ENCODE results near the gene ELL. TPM values are rescaled to one million over a fixed set of nuclear protein-coding genes. Genes with fewer than 3 reads are reported as not detected.

The ELL gene
- polyA plus RNA-seq, 3 donors, result 12.2 to 35.3 (median 12.6) TPM

DNA sequence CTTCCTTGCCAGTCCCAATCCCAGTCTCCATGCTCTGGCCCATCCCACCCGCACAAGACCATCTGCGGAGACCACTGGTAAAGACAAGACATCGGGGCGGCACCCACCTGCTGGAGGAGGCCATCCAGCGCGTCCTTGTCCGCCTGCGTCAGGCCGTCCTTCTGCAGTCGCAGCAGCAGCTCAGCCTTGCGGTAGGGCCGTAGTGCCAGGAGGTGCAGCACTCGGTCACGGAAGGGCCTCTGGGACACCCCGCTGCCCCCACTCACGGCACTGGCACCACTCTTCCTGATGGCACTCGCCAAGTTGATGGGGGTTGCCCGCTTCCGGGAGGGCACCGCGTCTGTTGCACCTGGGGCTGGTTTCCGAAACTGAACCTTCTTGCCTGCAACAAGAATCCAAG is 60.4 kb downstream of the ELL start:
- peaks cover 0 to 3% (median 0%) of the 10 kb centered on the region in 3 donors for H3K27me3 Mint-ChIP-seq (ENCODE audit: low read depth in 3 of 3)
- intact Hi-C loops (cut with micrococcal nuclease), result loop anchor here in 1 of 2 donors (5.0 kb wide), 1 partner anchor 126 kb away; the partner anchor contains the start of gene REX1BD
- no peak overlapping the region for H3K4me3 ChIP-seq (replicated peaks in 1 of 3; ENCODE audit: low read depth in 2 of 3, low read length in 3 of 3)
- peaks cover 80 to 97% of the 10 kb centered on the region in 2 donors for H3K36me3 Mint-ChIP-seq
- H3K9me3 ChIP-seq (replicated peaks in 1 of 2; ENCODE audit: control insufficient read depth in 1 of 2, insufficient read depth in 1 of 2, low read length in 2 of 2), result no peaks in the 10 kb centered on the region
- H3K4me3 Mint-ChIP-seq, result no peak overlapping the region
- peaks cover 0 to 16% of the 10 kb centered on the region in 2 donors for H3K4me1 ChIP-seq (ENCODE audit: control insufficient read depth in 1 of 2, insufficient read depth in 2 of 2, low read length in 2 of 2)
- no peak overlapping the region for H3K9ac ChIP-seq (ENCODE audit: insufficient read depth, low read length, poor library complexity, severe bottlenecking)
- no peaks in the 10 kb centered on the region for H3K9me3 Mint-ChIP-seq
- WGBS (ENCODE audit: insufficient coverage), result 97% methylated on average over 17 of the region's 22 CpGs
- no peak overlapping the region for H2AFZ ChIP-seq (ENCODE audit: insufficient read depth, low read depth, low read length, poor library complexity, severe bottlenecking)
- peaks cover 14% of the 10 kb centered on the region for H3K4me1 Mint-ChIP-seq
- H3K4me2 ChIP-seq (replicated peaks; ENCODE audit: extremely low read depth, low read length, poor library complexity, severe bottlenecking), result no peak overlapping the region
- H3K27ac ChIP-seq (ENCODE audit: low read depth in 1 of 2, low read length in 2 of 2), result no peak overlapping the region
- H3K79me2 ChIP-seq (ENCODE audit: insufficient read depth, low read length), result peaks cover 20% of the 10 kb centered on the region
- TF ChIP-seq, protein P1, sequence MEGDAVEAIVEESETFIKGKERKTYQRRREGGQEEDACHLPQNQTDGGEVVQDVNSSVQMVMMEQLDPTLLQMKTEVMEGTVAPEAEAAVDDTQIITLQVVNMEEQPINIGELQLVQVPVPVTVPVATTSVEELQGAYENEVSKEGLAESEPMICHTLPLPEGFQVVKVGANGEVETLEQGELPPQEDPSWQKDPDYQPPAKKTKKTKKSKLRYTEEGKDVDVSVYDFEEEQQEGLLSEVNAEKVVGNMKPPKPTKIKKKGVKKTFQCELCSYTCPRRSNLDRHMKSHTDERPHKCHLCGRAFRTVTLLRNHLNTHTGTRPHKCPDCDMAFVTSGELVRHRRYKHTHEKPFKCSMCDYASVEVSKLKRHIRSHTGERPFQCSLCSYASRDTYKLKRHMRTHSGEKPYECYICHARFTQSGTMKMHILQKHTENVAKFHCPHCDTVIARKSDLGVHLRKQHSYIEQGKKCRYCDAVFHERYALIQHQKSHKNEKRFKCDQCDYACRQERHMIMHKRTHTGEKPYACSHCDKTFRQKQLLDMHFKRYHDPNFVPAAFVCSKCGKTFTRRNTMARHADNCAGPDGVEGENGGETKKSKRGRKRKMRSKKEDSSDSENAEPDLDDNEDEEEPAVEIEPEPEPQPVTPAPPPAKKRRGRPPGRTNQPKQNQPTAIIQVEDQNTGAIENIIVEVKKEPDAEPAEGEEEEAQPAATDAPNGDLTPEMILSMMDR (IDR thresholded peaks at IDR 0.05), result no peak
- peaks cover 100% of the 10 kb centered on the region for H4K20me1 ChIP-seq (ENCODE audit: insufficient read depth, low read length)
- no peak for DNase-seq
- H3K36me3 ChIP-seq (replicated peaks in 1 of 2; ENCODE audit: control insufficient read depth in 1 of 2, insufficient read depth in 2 of 2, low read length in 2 of 2), result peaks cover 81 to 100% of the 10 kb centered on the region in 2 donors
- H3K27me3 ChIP-seq (ENCODE audit: control insufficient read depth in 2 of 2, insufficient read depth in 2 of 2, low read length in 2 of 2), result no peaks in the 10 kb centered on the region
- H3K27ac Mint-ChIP-seq, result peak overlapping the region in 2 of 7 donors; percentile 2 to 25

DNA sequence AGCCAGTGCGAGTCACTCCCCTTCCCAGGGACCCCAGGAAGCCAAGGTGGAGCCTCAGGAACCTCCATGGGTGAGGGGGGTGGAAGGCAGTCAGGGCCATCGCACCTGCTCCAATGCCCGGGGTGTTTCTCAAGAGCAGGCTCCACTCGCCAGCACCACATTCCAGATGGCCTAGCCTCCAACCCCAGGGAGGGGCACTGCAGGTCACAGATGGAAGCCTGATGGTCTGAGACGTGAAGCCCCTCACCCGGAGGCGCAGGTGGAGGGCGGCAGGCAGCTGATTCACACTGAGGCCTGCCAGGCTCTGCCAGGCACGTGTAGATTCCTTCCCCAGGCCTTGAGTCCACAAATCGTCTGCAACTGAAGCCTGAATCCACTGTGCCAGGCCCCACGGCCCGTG is 61.0 kb downstream of the ELL start:
- TF ChIP-seq, protein P1 (IDR thresholded peaks at IDR 0.05), result no peak
- H3K27me3 Mint-ChIP-seq (ENCODE audit: low read depth in 3 of 3), result peaks cover 0 to 3% (median 0%) of the 10 kb centered on the region in 3 donors
- peaks cover 10% of the 10 kb centered on the region for H3K4me1 Mint-ChIP-seq
- Histone ChIP-seq H3K27ac (ENCODE audit: low read depth in 1 of 2, low read length in 2 of 2) (no peak overlapping the region), H2AFZ (ENCODE audit: insufficient read depth, low read depth, low read length, poor library complexity, severe bottlenecking) (no peak overlapping the region), H3K4me2 (replicated peaks; ENCODE audit: extremely low read depth, low read length, poor library complexity, severe bottlenecking) (no peak overlapping the region), H3K4me1 (ENCODE audit: control insufficient read depth in 1 of 2, insufficient read depth in 2 of 2, low read length in 2 of 2) (peaks cover 0 to 15% of the 10 kb centered on the region in 2 donors), H3K9ac (ENCODE audit: insufficient read depth, low read length, poor library complexity, severe bottlenecking) (no peak overlapping the region), H3K4me3 (replicated peaks in 1 of 3; ENCODE audit: low read depth in 2 of 3, low read length in 3 of 3) (no peak overlapping the region), H3K36me3 (replicated peaks in 1 of 2; ENCODE audit: control insufficient read depth in 1 of 2, insufficient read depth in 2 of 2, low read length in 2 of 2) (peaks cover 81 to 100% of the 10 kb centered on the region in 2 donors), H4K20me1 (ENCODE audit: insufficient read depth, low read length) (peaks cover 100% of the 10 kb centered on the region), H3K27me3 (ENCODE audit: control insufficient read depth in 2 of 2, insufficient read depth in 2 of 2, low read length in 2 of 2) (no peaks in the 10 kb centered on the region), H3K9me3 (replicated peaks in 1 of 2; ENCODE audit: control insufficient read depth in 1 of 2, insufficient read depth in 1 of 2, low read length in 2 of 2) (no peaks in the 10 kb centered on the region), H3K79me2 (ENCODE audit: insufficient read depth, low read length) (peaks cover 15% of the 10 kb centered on the region)
- H3K4me3 Mint-ChIP-seq, result no peak overlapping the region
- H3K27ac Mint-ChIP-seq, result no peak overlapping the region
- DNase-seq, result no peak
- 95% methylated on average over 9 of the region's 12 CpGs for WGBS (ENCODE audit: insufficient coverage)
- no peaks in the 10 kb centered on the region for H3K9me3 Mint-ChIP-seq
- H3K36me3 Mint-ChIP-seq, result peaks cover 81 to 97% of the 10 kb centered on the region in 2 donors
- intact Hi-C loops (cut with micrococcal nuclease), result loop anchor here in 1 of 2 donors (5.0 kb wide), 1 partner anchor 126 kb away; the partner anchor contains the start of gene REX1BD

Measured in CD14-positive monocyte (primary cell).